SK-N-SH (cell line): ENCODE measurements around the gene NADK. TPM values are rescaled to one million over a fixed set of nuclear protein-coding genes. Genes with fewer than 3 reads are reported as not detected.

Experiments used
- CTCF ChIA-PET: fragments of 300-600, 350-600 bp; formaldehyde crosslinking; extraction: SDS; loops from one replicate; lab custom pipeline; 2021; lab: Yijun Ruan, JAX
- POLR2A ChIA-PET: fragments of 350-600 bp; sonication (Branson Sonifier 250); formaldehyde crosslinking; extraction: SDS; loops from one replicate; lab custom pipeline; 2020; ENCODE audit warnings: antibody characterized with exemption, inconsistent platforms; lab: Yijun Ruan, JAX
- DNase-seq: peaks from one replicate; pipeline ENCODE4 v3.0.0; 2012
- H2AFZ ChIP-seq: fragments of 200-600 bp; sonication (generic); 2 replicates; pipeline ENCODE4 v1.8.1; 2016; ENCODE audit warnings: antibody characterized with exemption, mild to moderate bottlenecking, low read depth
- H3F3A ChIP-seq: fragments of 200-600 bp; sonication (generic); replicated peaks from 2 replicates; pipeline ENCODE3; 2016; ENCODE audit warnings: antibody characterized with exemption, mild to moderate bottlenecking; ENCODE audit not compliant: insufficient read depth
- H3K27ac ChIP-seq, 2 experiments: fragments of 200-500 bp in 1 of 2; fragments of 200-600 bp in 1 of 2; sonication (Bioruptor generic) in 1 of 2; sonication (generic), shearing (Covaris generic) in 1 of 2; 2 replicates each; pipeline versions ENCODE4 v1.5.1 to v1.6.1; 2014 to 2016; ENCODE audit warnings: low read depth in 2 of 2, inconsistent platforms in 1 of 2, low read length in 1 of 2, mild to moderate bottlenecking in 1 of 2, mixed read lengths in 1 of 2
- H3K27me3 ChIP-seq: fragments of 200-600 bp; sonication (generic), shearing (Covaris generic); 2 replicates; pipeline ENCODE4 v1.6.1; 2016; ENCODE audit warnings: mixed run types; ENCODE audit not compliant: insufficient read depth
- H3K36me3 ChIP-seq, 2 experiments: fragments of 200-500 bp in 1 of 2; fragments of 200-600 bp in 1 of 2; sonication (Bioruptor generic) in 1 of 2; sonication (generic) in 1 of 2; replicated peaks in 1 of 2; 2 replicates each; pipeline versions ENCODE3 to v1.5.1; 2014 to 2016; ENCODE audit warnings: low read length in 1 of 2, mild to moderate bottlenecking in 1 of 2; ENCODE audit not compliant: insufficient read depth in 2 of 2, control insufficient read depth in 1 of 2
- H3K4me1 ChIP-seq, 2 experiments: fragments of 200-500 bp in 1 of 2; fragments of 200-600 bp in 1 of 2; sonication (Bioruptor generic) in 1 of 2; sonication (generic), shearing (Covaris generic) in 1 of 2; 2 replicates each; pipeline versions ENCODE4 v1.5.1 to v1.6.1; 2014 to 2016; ENCODE audit warnings: low read depth in 1 of 2, low read length in 1 of 2, mixed run types in 1 of 2; ENCODE audit not compliant: insufficient read depth in 2 of 2, control insufficient read depth in 1 of 2
- H3K4me2 ChIP-seq: fragments of 200-600 bp; sonication (generic), shearing (Covaris generic); 2 replicates; pipeline ENCODE4 v1.6.1; 2017; ENCODE audit warnings: mixed run types
- H3K4me3 ChIP-seq, 2 experiments: fragments of 200-500 bp in 1 of 2; fragments of 200-600 bp in 1 of 2; sonication (Bioruptor generic) in 1 of 2; sonication (generic), shearing (Covaris generic) in 1 of 2; 2 replicates each; pipeline versions ENCODE4 v1.5.1 to v1.8.1; 2014 to 2016; ENCODE audit warnings: low read depth in 2 of 2, inconsistent platforms in 1 of 2, low read length in 1 of 2, mild to moderate bottlenecking in 1 of 2, mixed read lengths in 1 of 2, moderate library complexity in 1 of 2
- H3K79me2 ChIP-seq: fragments of 200-600 bp; sonication (generic); 2 replicates; pipeline ENCODE4 v1.8.1; 2017; ENCODE audit warnings: mild to moderate bottlenecking; ENCODE audit not compliant: insufficient read depth
- H3K9ac ChIP-seq: fragments of 200-600 bp; sonication (generic); 2 replicates; pipeline ENCODE4 v1.6.1; 2017; ENCODE audit warnings: mixed run types
- H3K9me2 ChIP-seq: fragments of 200-600 bp; sonication (generic); 2 replicates; pipeline ENCODE4 v1.6.1; 2017; ENCODE audit warnings: mixed run types
- H3K9me3 ChIP-seq: fragments of 200-600 bp; sonication (generic); 2 replicates; pipeline ENCODE4 v1.6.1; 2017; ENCODE audit warnings: mixed run types, mild to moderate bottlenecking, moderate library complexity
- H4K20me1 ChIP-seq: fragments of 200-600 bp; sonication (generic); 2 replicates; pipeline ENCODE4 v1.6.1; 2017; ENCODE audit warnings: mild to moderate bottlenecking, mixed run types; ENCODE audit not compliant: insufficient read depth
- ELF1 ChIP-seq: IDR thresholded peaks from 2 replicates; pipeline ENCODE4 v1.4.0; 2012
- FOXJ3 ChIP-seq: sonication (generic); formaldehyde crosslinking; IDR thresholded peaks from 2 replicates; pipeline ENCODE4 v1.5.1; 2020; ENCODE audit warnings: mild to moderate bottlenecking, missing genetic modification reagents
- FOXM1 ChIP-seq: IDR thresholded peaks from 2 replicates; pipeline ENCODE4 v1.4.0; 2012; ENCODE audit warnings: low read depth, mild to moderate bottlenecking
- GATA2 ChIP-seq: sonication (generic); formaldehyde crosslinking; IDR thresholded peaks from 2 replicates; pipeline ENCODE4 v1.5.0; 2020; ENCODE audit warnings: mild to moderate bottlenecking, missing genetic modification reagents
- JUND ChIP-seq: IDR thresholded peaks from 2 replicates; pipeline ENCODE4 v1.4.0; 2012
- MXI1 ChIP-seq: IDR thresholded peaks from 2 replicates; pipeline ENCODE4 v1.6.1; 2012; ENCODE audit warnings: mild to moderate bottlenecking, low read depth, low read length, improper control_type of control experiment
- NRF1 ChIP-seq: IDR thresholded peaks from 2 replicates; pipeline ENCODE4 v1.6.1; 2012; ENCODE audit warnings: low read depth, mild to moderate bottlenecking, low read length
- POLR2AphosphoS5 ChIP-seq: IDR thresholded peaks from 2 replicates; pipeline ENCODE4 v1.6.1; 2012; ENCODE audit warnings: low read depth, low read length
- RAD21 ChIP-seq: IDR thresholded peaks from 2 replicates; pipeline ENCODE4 v1.6.1; 2012; ENCODE audit warnings: mild to moderate bottlenecking, low read length
- RCOR1 ChIP-seq: fragments of 150-350 bp; IDR thresholded peaks from 2 replicates; pipeline ENCODE4 v1.6.1; 2017; ENCODE audit warnings: antibody characterized with exemption, low read length
- SIN3A ChIP-seq: IDR thresholded peaks from 2 replicates; pipeline ENCODE4 v1.6.1; 2012; ENCODE audit warnings: low read depth, mild to moderate bottlenecking, low read length, moderate library complexity, borderline replicate concordance
- SMC3 ChIP-seq: IDR thresholded peaks from 2 replicates; pipeline ENCODE4 v1.6.1; 2012; ENCODE audit warnings: low read depth, low read length, improper control_type of control experiment
- TCF12 ChIP-seq: IDR thresholded peaks from 2 replicates; pipeline ENCODE4 v1.4.0; 2012
- YY1 ChIP-seq: IDR thresholded peaks from 2 replicates; pipeline ENCODE4 v1.4.0; 2012; ENCODE audit warnings: low read depth, mild to moderate bottlenecking
- WGBS: methylation state at CpG from one replicate; pipeline ENCODE4 v1.1.6; 2017; ENCODE audit warnings: low lambda C conversion rate; 5-methylcytosine and 5-hydroxymethylcytosine counted together
- polyA plus RNA-seq, 3 experiments: library from polyadenylated mRNA; depleted of rRNA; stranded (reverse); fragments of >200 nt; gene quantifications; 2 replicates each; pipeline ENCODE4 v1.2.3, GENCODE V29; 2012
- TF ChIP-seq, protein P1 (sequence below): fragments of 150-350 bp; IDR thresholded peaks from 2 replicates; pipeline ENCODE4 v1.6.1; 2016; ENCODE audit warnings: mild to moderate bottlenecking, low read depth, low read length
- TF ChIP-seq, protein P2 (sequence below): IDR thresholded peaks from 2 replicates; pipeline ENCODE4 v1.6.1; 2012; ENCODE audit warnings: mild to moderate bottlenecking, low read depth, low read length, moderate library complexity
- TF ChIP-seq, protein P3 (sequence below): IDR thresholded peaks from 2 replicates; pipeline ENCODE4 v1.4.0; 2012; ENCODE audit warnings: low read depth
- TF ChIP-seq, protein P4 (sequence below): IDR thresholded peaks from 2 replicates; pipeline ENCODE4; 2012

NADK gene
- polyA plus RNA-seq, 1 of the 3 experiments (the other 2 are of a cell fraction) = 70.4 TPM

DNA sequence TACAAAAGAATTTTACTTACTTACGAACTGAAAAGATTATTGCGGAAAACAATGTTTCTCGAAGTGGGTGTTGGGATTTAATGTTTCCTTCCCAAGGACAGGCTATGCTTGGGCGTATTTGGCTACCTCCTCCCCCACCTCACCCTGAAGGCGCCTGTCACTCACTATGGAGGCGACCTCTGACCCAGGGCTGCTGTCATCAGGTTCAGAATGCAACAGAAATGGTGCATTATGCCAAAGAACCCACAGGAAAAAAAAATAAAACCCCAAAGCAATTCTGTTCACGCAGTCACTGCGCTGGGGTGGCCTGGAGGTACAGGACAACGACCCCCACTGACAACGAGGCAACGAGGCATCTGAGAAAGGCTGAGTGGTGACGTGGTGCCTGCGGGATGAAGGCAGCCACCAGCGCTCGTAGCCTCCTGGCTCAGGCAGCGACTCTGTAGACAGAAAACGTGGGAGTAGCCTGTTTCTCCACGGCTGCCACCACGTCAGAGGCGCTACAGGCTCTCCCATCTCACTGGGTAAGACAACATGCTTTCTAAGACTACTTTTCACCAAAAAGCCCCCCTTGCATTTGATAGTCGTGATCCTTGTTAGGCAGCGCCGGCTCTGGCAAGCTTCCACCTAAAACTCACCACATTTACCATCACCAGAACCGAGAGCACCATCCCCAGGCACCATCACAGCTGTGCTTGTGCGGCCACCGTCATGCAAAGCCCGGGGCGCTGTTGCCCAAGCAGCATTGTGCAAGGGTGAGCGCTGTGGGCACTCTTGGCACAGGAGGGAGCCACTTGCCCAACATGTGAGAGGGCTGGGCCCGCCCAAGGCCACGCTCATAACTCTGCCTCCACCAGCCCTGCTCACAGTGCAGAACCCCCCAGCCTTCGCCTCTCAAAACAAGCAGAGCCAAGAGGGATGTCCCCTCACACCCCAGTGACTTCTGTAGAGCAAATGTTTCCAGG is 14.3 kb downstream of the NADK start:
- DNase-seq = no peak
- ChIA-PET POLR2A (no interaction called here), CTCF (no interaction called here)
- WGBS = 93% methylated on average over 17 of the region's 32 CpGs
- no peaks in the 10 kb centered on the region for H3K9me3 ChIP-seq
- H3K79me2 ChIP-seq = peaks cover 59% of the 10 kb centered on the region
- H3K9me2 ChIP-seq = no peaks in the 10 kb centered on the region
- no peaks in the 10 kb centered on the region for H3K27me3 ChIP-seq
- peaks cover 0 to 4% of the 10 kb centered on the region in 2 experiments; a peak in 1 of 4 replicates for H3K4me1 ChIP-seq
- no peak overlapping the region for H3K4me3 ChIP-seq
- no peak overlapping the region for H3K27ac ChIP-seq
- H3K4me2 ChIP-seq = no peak overlapping the region
- peak; percentile 21; the same call in 1 of the 2 replicates for TF ChIP-seq RAD21
- TF ChIP-seq, protein P1, sequence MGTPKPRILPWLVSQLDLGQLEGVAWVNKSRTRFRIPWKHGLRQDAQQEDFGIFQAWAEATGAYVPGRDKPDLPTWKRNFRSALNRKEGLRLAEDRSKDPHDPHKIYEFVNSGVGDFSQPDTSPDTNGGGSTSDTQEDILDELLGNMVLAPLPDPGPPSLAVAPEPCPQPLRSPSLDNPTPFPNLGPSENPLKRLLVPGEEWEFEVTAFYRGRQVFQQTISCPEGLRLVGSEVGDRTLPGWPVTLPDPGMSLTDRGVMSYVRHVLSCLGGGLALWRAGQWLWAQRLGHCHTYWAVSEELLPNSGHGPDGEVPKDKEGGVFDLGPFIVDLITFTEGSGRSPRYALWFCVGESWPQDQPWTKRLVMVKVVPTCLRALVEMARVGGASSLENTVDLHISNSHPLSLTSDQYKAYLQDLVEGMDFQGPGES = no peak
- H3K36me3 ChIP-seq = peaks cover 3 to 30% of the 10 kb centered on the region in 2 experiments
- H2AFZ ChIP-seq = no peak overlapping the region
- no peaks in the 10 kb centered on the region for H3F3A ChIP-seq
- H3K9ac ChIP-seq = no peak overlapping the region
- no peaks in the 10 kb centered on the region for H4K20me1 ChIP-seq

DNA sequence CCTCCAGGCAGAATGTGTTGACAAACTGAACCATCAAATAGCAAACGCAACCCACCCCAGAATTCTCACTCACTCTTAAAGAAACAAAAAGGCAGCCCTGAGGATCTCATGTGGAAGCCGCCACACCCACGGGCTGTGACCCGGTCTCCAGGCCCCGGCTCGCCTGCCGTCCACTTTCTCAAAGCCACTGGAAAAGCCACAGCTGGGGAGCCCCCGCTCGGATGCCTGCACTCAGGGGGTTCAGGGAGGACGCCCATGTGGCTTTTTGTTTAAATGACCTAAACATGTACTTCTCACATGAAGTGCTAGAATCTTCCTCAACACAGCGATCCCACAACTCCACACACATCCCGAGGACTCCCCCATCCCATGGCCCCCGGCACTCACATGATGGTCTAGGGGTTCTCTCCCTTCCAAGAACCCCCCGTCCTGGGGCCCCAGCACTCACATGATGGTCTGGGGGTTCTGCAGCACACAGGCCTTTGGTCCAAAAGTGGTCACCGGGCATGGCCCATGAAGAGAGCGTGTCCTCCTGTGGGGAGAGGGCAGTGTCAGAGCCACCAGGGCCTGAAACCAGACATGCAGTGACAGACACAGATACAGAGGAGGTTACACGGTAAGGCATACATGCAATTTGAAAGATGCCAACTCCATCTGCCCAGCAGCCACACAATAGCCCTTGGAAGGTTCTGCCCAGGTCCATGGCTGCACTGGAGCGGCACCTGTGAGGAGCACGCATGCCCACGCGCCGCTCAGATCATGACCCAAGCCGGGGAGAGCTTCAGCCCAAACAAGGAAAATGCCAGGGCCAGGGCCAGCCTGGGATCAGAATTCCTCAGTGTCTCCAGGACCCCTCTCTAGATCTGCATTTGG is 16.5 kb downstream of the NADK start:
- H3K27me3 ChIP-seq = no peaks in the 10 kb centered on the region
- ChIA-PET CTCF (interaction anchor here (0.8 kb wide), 1 partner anchor 33 kb away, joined by 3 read pairs; no protein-coding TSS in a partner anchor), POLR2A (no interaction called here)
- H3K27ac ChIP-seq = no peak overlapping the region
- H3K4me3 ChIP-seq = no peak overlapping the region
- peaks cover 0 to 36% of the 10 kb centered on the region in 2 experiments for H3K36me3 ChIP-seq
- H3K4me1 ChIP-seq = peaks cover 0 to 4% of the 10 kb centered on the region in 2 experiments; a peak in 1 of 4 replicates
- 93% methylated on average over 20 of the region's 23 CpGs for WGBS
- no peaks in the 10 kb centered on the region for H3K9me2 ChIP-seq
- TF ChIP-seq, protein P2, sequence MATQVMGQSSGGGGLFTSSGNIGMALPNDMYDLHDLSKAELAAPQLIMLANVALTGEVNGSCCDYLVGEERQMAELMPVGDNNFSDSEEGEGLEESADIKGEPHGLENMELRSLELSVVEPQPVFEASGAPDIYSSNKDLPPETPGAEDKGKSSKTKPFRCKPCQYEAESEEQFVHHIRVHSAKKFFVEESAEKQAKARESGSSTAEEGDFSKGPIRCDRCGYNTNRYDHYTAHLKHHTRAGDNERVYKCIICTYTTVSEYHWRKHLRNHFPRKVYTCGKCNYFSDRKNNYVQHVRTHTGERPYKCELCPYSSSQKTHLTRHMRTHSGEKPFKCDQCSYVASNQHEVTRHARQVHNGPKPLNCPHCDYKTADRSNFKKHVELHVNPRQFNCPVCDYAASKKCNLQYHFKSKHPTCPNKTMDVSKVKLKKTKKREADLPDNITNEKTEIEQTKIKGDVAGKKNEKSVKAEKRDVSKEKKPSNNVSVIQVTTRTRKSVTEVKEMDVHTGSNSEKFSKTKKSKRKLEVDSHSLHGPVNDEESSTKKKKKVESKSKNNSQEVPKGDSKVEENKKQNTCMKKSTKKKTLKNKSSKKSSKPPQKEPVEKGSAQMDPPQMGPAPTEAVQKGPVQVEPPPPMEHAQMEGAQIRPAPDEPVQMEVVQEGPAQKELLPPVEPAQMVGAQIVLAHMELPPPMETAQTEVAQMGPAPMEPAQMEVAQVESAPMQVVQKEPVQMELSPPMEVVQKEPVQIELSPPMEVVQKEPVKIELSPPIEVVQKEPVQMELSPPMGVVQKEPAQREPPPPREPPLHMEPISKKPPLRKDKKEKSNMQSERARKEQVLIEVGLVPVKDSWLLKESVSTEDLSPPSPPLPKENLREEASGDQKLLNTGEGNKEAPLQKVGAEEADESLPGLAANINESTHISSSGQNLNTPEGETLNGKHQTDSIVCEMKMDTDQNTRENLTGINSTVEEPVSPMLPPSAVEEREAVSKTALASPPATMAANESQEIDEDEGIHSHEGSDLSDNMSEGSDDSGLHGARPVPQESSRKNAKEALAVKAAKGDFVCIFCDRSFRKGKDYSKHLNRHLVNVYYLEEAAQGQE = no peak
- TF ChIP-seq RCOR1 = no peak
- no peak for TF ChIP-seq YY1
- no peak for TF ChIP-seq TCF12
- no peak for TF ChIP-seq MXI1
- TF ChIP-seq SMC3 = no peak
- no peak for TF ChIP-seq FOXM1
- TF ChIP-seq FOXJ3 (CRISPR knock-in tag) = no peak
- TF ChIP-seq GATA2 (CRISPR knock-in tag) = no peak
- TF ChIP-seq, protein P3, sequence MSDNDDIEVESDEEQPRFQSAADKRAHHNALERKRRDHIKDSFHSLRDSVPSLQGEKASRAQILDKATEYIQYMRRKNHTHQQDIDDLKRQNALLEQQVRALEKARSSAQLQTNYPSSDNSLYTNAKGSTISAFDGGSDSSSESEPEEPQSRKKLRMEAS = no peak
- no peak for TF ChIP-seq NRF1
- TF ChIP-seq JUND = no peak
- TF ChIP-seq, protein P4, sequence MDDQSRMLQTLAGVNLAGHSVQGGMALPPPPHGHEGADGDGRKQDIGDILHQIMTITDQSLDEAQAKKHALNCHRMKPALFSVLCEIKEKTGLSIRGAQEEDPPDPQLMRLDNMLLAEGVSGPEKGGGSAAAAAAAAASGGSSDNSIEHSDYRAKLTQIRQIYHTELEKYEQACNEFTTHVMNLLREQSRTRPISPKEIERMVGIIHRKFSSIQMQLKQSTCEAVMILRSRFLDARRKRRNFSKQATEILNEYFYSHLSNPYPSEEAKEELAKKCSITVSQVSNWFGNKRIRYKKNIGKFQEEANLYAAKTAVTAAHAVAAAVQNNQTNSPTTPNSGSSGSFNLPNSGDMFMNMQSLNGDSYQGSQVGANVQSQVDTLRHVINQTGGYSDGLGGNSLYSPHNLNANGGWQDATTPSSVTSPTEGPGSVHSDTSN = no peak
- TF ChIP-seq POLR2AphosphoS5 = no peak
- TF ChIP-seq, protein P1 = no peak
- no peak for TF ChIP-seq ELF1
- no peak for TF ChIP-seq SIN3A
- TF ChIP-seq, all 33 proteins: peak for 0
- H3F3A ChIP-seq = no peaks in the 10 kb centered on the region
- H4K20me1 ChIP-seq = no peaks in the 10 kb centered on the region
- peaks cover 37% of the 10 kb centered on the region for H3K79me2 ChIP-seq
- no peak overlapping the region for H3K4me2 ChIP-seq
- no peak overlapping the region for H3K9ac ChIP-seq
- DNase-seq = no peak
- H3K9me3 ChIP-seq = no peaks in the 10 kb centered on the region
- no peak overlapping the region for H2AFZ ChIP-seq
